ENCODE results near the gene JARID2. TPM values are rescaled to one million over a fixed set of nuclear protein-coding genes. Genes with fewer than 3 reads are reported as not detected.
A peak's percentile ranks its signal among the peaks of the same experiment; 100 is the strongest.

JARID2 gene
- total and polyA plus RNA-seq, 2 of the 13 experiments (the other 11 are each of a cell fraction or from before 2014, with no cell fraction given): 7.5 to 10.3 TPM

DNA sequence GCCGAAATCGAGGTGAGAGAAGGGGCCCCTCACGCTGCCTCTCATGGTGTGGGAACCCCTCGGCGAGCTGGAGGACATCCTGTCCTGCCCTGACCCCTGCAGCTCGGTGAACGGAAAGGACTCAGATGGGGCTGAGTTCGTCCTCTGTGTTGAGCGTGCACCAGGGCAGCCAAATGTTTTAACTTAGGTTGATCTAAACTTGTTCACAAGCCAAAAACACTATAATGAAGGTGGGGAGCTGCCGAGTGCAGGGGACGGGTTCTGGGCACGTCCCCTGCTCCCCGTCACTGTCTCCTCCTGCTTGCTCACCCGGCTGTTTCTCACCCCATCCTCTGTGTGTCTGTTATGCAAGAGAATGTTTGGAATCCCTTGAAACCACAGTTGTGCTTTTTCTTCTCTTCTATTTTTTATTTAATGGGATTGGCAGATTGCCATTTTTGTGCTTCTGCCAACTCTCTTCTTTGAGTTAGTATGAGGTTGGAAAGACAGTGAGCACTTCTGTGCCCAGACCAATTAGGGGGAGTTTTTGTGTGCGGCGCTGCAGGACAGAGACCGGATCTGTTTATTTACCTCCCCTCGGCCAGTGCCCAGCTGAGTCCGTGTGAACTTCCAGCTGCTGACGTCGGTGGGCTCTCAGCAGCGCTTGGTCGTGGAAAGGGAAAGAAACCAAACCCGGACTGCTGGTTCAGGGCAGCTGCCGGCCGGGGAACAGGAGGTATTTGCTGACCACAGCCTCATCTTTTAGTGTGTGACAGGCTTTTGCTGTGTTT, 258.9 kb downstream of the JARID2 start (continued):
- 0 out of 2 replicates have a peak, but pooled peaks have one; percentile 78 for TF ChIP-seq ZNF34 (CRISPR knock-in tag; IDR thresholded peaks at IDR 0.05; ENCODE audit: borderline replicate concordance)
- TF ChIP-seq ARHGAP35 (CRISPR knock-in tag; IDR thresholded peaks at IDR 0.05; ENCODE audit: borderline replicate concordance): no peak
- peak; percentile 66 for TF ChIP-seq CEBPB (IDR thresholded peaks at IDR 0.05; ENCODE audit: borderline replicate concordance, low read depth, low read length)
- peak; percentile 91 for TF ChIP-seq ZNF12 (CRISPR knock-in tag; IDR thresholded peaks at IDR 0.05)
- TF ChIP-seq FOSL1 (CRISPR knock-in tag; IDR thresholded peaks at IDR 0.05; ENCODE audit: borderline replicate concordance): no peak
- no peak; the same call in none of the 2 replicates for TF ChIP-seq RXRA (CRISPR knock-in tag; IDR thresholded peaks at IDR 0.05)
- TF ChIP-seq ZNF281 (CRISPR knock-in tag; IDR thresholded peaks at IDR 0.05; ENCODE audit: borderline replicate concordance): no peak; the same call in 1 of the 2 replicates
- TF ChIP-seq TRIM22 (IDR thresholded peaks at IDR 0.05): no peak
- no peak for TF ChIP-seq HOXA5 (CRISPR knock-in tag; IDR thresholded peaks at IDR 0.05)
- TF ChIP-seq ZNF549 (CRISPR knock-in tag; IDR thresholded peaks at IDR 0.05): no peak
- no peak for TF ChIP-seq ZNF672 (CRISPR knock-in tag; IDR thresholded peaks at IDR 0.05)
- TF ChIP-seq SMAD3 (CRISPR knock-in tag; IDR thresholded peaks at IDR 0.05): no peak
- TF ChIP-seq HMGA1 (CRISPR knock-in tag; conservative IDR thresholded peaks at IDR 0.05): no peak
- TF ChIP-seq JDP2 (CRISPR knock-in tag; IDR thresholded peaks at IDR 0.05; ENCODE audit: borderline replicate concordance): no peak
- peak; percentile 4; the same call in 1 of the 2 replicates for TF ChIP-seq THAP9 (CRISPR knock-in tag; IDR thresholded peaks at IDR 0.05; ENCODE audit: borderline replicate concordance)
- TF ChIP-seq ZSCAN29 (CRISPR knock-in tag; conservative IDR thresholded peaks at IDR 0.05): peak; percentile 67
- TF ChIP-seq, protein P1, sequence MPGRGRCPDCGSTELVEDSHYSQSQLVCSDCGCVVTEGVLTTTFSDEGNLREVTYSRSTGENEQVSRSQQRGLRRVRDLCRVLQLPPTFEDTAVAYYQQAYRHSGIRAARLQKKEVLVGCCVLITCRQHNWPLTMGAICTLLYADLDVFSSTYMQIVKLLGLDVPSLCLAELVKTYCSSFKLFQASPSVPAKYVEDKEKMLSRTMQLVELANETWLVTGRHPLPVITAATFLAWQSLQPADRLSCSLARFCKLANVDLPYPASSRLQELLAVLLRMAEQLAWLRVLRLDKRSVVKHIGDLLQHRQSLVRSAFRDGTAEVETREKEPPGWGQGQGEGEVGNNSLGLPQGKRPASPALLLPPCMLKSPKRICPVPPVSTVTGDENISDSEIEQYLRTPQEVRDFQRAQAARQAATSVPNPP (CRISPR knock-in tag; IDR thresholded peaks at IDR 0.05): no peak
- no peak for TF ChIP-seq POLR2AphosphoS2 (IDR thresholded peaks at IDR 0.05; ENCODE audit: low read depth, low read length)
- no peak; the same call in 1 of the 2 replicates for TF ChIP-seq HBP1 (CRISPR knock-in tag; IDR thresholded peaks at IDR 0.05; ENCODE audit: low read depth)
- no peak for TF ChIP-seq CCDC6 (CRISPR knock-in tag; IDR thresholded peaks at IDR 0.05)

All from HepG2 (cell line).